Measurements from ENCODE around the gene ARHGEF17.

DNA sequence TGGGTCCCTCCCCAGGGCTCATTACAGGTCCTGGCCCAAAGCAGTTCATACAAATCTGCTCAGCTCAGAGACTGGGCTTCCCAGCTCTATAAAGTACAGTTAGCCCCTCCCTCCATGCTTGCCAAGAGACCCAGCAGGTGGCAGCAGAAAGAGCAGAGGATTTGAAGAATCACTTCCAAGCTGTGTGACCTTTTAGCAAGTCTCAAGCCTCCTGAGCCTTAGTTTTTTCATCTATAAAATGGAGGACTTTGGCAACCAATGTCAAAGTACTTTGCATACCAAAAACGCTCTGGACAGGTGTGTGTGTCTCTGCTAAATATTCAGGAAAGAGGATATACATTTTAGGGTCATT lies 94.7 kb downstream of the ARHGEF17 start:
- TF ChIP-seq, protein P1, sequence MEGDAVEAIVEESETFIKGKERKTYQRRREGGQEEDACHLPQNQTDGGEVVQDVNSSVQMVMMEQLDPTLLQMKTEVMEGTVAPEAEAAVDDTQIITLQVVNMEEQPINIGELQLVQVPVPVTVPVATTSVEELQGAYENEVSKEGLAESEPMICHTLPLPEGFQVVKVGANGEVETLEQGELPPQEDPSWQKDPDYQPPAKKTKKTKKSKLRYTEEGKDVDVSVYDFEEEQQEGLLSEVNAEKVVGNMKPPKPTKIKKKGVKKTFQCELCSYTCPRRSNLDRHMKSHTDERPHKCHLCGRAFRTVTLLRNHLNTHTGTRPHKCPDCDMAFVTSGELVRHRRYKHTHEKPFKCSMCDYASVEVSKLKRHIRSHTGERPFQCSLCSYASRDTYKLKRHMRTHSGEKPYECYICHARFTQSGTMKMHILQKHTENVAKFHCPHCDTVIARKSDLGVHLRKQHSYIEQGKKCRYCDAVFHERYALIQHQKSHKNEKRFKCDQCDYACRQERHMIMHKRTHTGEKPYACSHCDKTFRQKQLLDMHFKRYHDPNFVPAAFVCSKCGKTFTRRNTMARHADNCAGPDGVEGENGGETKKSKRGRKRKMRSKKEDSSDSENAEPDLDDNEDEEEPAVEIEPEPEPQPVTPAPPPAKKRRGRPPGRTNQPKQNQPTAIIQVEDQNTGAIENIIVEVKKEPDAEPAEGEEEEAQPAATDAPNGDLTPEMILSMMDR (optimal IDR thresholded peaks at IDR 0.05 in 1 of 3, IDR thresholded peaks at IDR 0.05 in 1 of 3, conservative IDR thresholded peaks at IDR 0.05 in 1 of 3; ENCODE audit: extremely low read depth in 1 of 3, insufficient read depth in 2 of 3, low read length in 3 of 3), result peak; percentile 14 to 39 (median 23)
- no peak for TF ChIP-seq EZH2 (IDR thresholded peaks at IDR 0.05; ENCODE audit: low read length)

All from keratinocyte (primary cell).